H1 (cell line): ENCODE data around the gene NUCB1. TPM values are rescaled to one million over a fixed set of nuclear protein-coding genes. Genes with fewer than 3 reads are reported as not detected.

Source experiments
- CTCF ChIA-PET: fragments of 300-600 bp; sonication (Branson Sonifier 250); formaldehyde crosslinking; loops from one replicate; lab custom pipeline; 2021; ENCODE audit not compliant: partially characterized antibody; lab: Charles Lee
- POLR2A ChIA-PET: fragments of 300-600 bp; sonication (Branson Sonifier 250); formaldehyde crosslinking; loops from one replicate; lab custom pipeline; 2021; ENCODE audit warnings: inconsistent platforms; ENCODE audit not compliant: partially characterized antibody; lab: Charles Lee
- DNase-seq, 2 experiments: peaks; one replicate each; pipeline versions ENCODE4 v3.0.0 to v3.0.0-alpha.2; 2010 to 2022; ENCODE audit warnings: low spot score in 2 of 2, low read depth in 1 of 2, mixed read lengths in 1 of 2
- FAIRE-seq: peaks from 2 replicates; lab custom pipeline; 2011; peaks lifted over from hg19 to GRCh38; lab: Jason Lieb, UNC
- H2AFZ ChIP-seq: 2 replicates; pipeline ENCODE4 v1.8.1; 2012; ENCODE audit warnings: low read length, inconsistent platforms
- H2AK5ac ChIP-seq: 2 replicates; pipeline ENCODE4 v1.6.1; 2013; ENCODE audit warnings: low read depth, low read length
- H2BK120ac ChIP-seq: replicated peaks from 2 replicates; pipeline ENCODE3; 2013; ENCODE audit warnings: low read depth, low read length, inconsistent platforms
- H2BK12ac ChIP-seq: 2 replicates; pipeline ENCODE4 v1.6.1; 2013; ENCODE audit warnings: low read depth, low read length
- H2BK15ac ChIP-seq: 2 replicates; pipeline ENCODE4 v1.6.1; 2013; ENCODE audit warnings: low read length
- H2BK20ac ChIP-seq: 2 replicates; pipeline ENCODE4 v1.6.1; 2013; ENCODE audit warnings: low read length
- H2BK5ac ChIP-seq: 2 replicates; pipeline ENCODE4 v1.6.1; 2013; ENCODE audit warnings: low read depth, low read length
- H3K14ac ChIP-seq: 2 replicates; pipeline ENCODE4 v1.6.1; 2013; ENCODE audit warnings: inconsistent platforms; ENCODE audit not compliant: insufficient read length
- H3K18ac ChIP-seq: 2 replicates; pipeline ENCODE4 v1.6.1; 2013; ENCODE audit warnings: low read length; ENCODE audit errors: extremely low read depth
- H3K23ac ChIP-seq: 2 replicates; pipeline ENCODE4 v1.6.1; 2013; ENCODE audit warnings: inconsistent platforms; ENCODE audit not compliant: insufficient read length
- H3K23me2 ChIP-seq: 2 replicates; pipeline ENCODE4 v1.6.1; 2013; ENCODE audit warnings: low read depth, low read length
- H3K27ac ChIP-seq: 2 replicates; pipeline ENCODE4 v1.6.1; 2011; ENCODE audit warnings: low read depth, low read length, inconsistent platforms
- H3K27me3 ChIP-seq, 4 experiments: replicated peaks in 1 of 4; 1 replicate in 1 of 4; 2 replicates in 3 of 4; pipeline versions ENCODE4 v1.6.1 to v1.8.1; 2011 to 2013; ENCODE audit warnings: low read length in 3 of 4, mild to moderate bottlenecking in 3 of 4, inconsistent platforms in 2 of 4, mixed read lengths in 2 of 4, moderate library complexity in 1 of 4; ENCODE audit not compliant: control insufficient read depth in 3 of 4, insufficient read depth in 3 of 4; ENCODE audit errors: extremely low read depth in 1 of 4
- H3K36me3 ChIP-seq, 4 experiments: 2 replicates each; pipeline versions ENCODE4 v1.6.1 to v1.8.1; 2011 to 2013; ENCODE audit warnings: mild to moderate bottlenecking in 4 of 4, low read length in 3 of 4, moderate library complexity in 2 of 4, control low read depth in 1 of 4, inconsistent platforms in 1 of 4; ENCODE audit not compliant: insufficient read depth in 4 of 4, control insufficient read depth in 2 of 4
- H3K4ac ChIP-seq: replicated peaks from 2 replicates; pipeline ENCODE3; 2013; ENCODE audit warnings: low read length, low read depth, mixed read lengths, inconsistent platforms; ENCODE audit not compliant: insufficient read length
- H3K4me1 ChIP-seq, 4 experiments: replicated peaks in 1 of 4; 1 replicate in 1 of 4; 2 replicates in 3 of 4; pipeline versions ENCODE4 v1.6.1 to v1.8.1; 2011 to 2013; ENCODE audit warnings: low read length in 3 of 4, inconsistent platforms in 2 of 4, mixed read lengths in 1 of 4; ENCODE audit not compliant: insufficient read depth in 4 of 4, control insufficient read depth in 3 of 4
- H3K4me2 ChIP-seq, 2 experiments: 2 replicates each; pipeline versions ENCODE4 v1.6.1 to v1.8.1; 2011 to 2013; ENCODE audit warnings: low read depth in 2 of 2, low read length in 2 of 2, control low read depth in 1 of 2, inconsistent platforms in 1 of 2, mild to moderate bottlenecking in 1 of 2; ENCODE audit not compliant: insufficient read depth in 1 of 2
- H3K4me3 ChIP-seq, 4 experiments: fragments of 200-600, 300-600 bp in 1 of 4; sonication (generic), shearing (Covaris generic), sonication (Bioruptor Twin) in 1 of 4; 2 replicates each; pipeline versions ENCODE4 v1.5.1 to v1.8.1; 2011 to 2016; ENCODE audit warnings: low read length in 4 of 4, low read depth in 3 of 4, control low read depth in 2 of 4, inconsistent platforms in 2 of 4, mild to moderate bottlenecking in 2 of 4, mixed read lengths in 1 of 4, moderate library complexity in 1 of 4; ENCODE audit not compliant: insufficient read depth in 2 of 4; ENCODE audit errors: extremely low read depth in 1 of 4
- H3K56ac ChIP-seq: replicated peaks from 2 replicates; pipeline ENCODE3; 2013; ENCODE audit warnings: low read depth, mild to moderate bottlenecking, mixed read lengths, low read length, inconsistent platforms; ENCODE audit not compliant: insufficient read length
- H3K79me1 ChIP-seq: 2 replicates; pipeline ENCODE4 v1.6.1; 2013; ENCODE audit warnings: low read depth, low read length, control low read depth
- H3K79me2 ChIP-seq, 2 experiments: 2 replicates each; pipeline versions ENCODE4 v1.6.1 to v1.8.1; 2012 to 2013; ENCODE audit warnings: low read length in 2 of 2, mild to moderate bottlenecking in 2 of 2, inconsistent platforms in 1 of 2; ENCODE audit not compliant: insufficient read depth in 2 of 2, control insufficient read depth in 1 of 2
- H3K9ac ChIP-seq, 4 experiments: replicated peaks in 1 of 4; 1 replicate in 1 of 4; 2 replicates in 3 of 4; pipeline versions ENCODE4 v1.6.1 to v1.8.1; 2011 to 2013; ENCODE audit warnings: low read depth in 3 of 4, low read length in 3 of 4, control low read depth in 2 of 4, mild to moderate bottlenecking in 2 of 4, moderate library complexity in 2 of 4, inconsistent platforms in 1 of 4; ENCODE audit errors: extremely low read depth in 1 of 4
- H3K9me3 ChIP-seq, 2 experiments: 2 replicates each; pipeline versions ENCODE4 v1.6.1 to v1.8.1; 2012 to 2013; ENCODE audit warnings: mild to moderate bottlenecking in 2 of 2, moderate library complexity in 2 of 2, control low read depth in 1 of 2, inconsistent platforms in 1 of 2, low read depth in 1 of 2, low read length in 1 of 2, mixed read lengths in 1 of 2; ENCODE audit not compliant: insufficient read depth in 2 of 2
- H4K20me1 ChIP-seq, 2 experiments: replicated peaks in 1 of 2; 2 replicates each; pipeline versions ENCODE3 to v1.8.1; 2011 to 2013; ENCODE audit warnings: inconsistent platforms in 2 of 2, low read length in 2 of 2, mild to moderate bottlenecking in 1 of 2; ENCODE audit not compliant: insufficient read depth in 2 of 2, control insufficient read depth in 1 of 2
- H4K5ac ChIP-seq: 2 replicates; pipeline ENCODE4 v1.6.1; 2013; ENCODE audit warnings: low read length, low read depth, mixed read lengths, inconsistent platforms; ENCODE audit not compliant: insufficient read length
- H4K8ac ChIP-seq: 2 replicates; pipeline ENCODE4 v1.8.0; 2013; ENCODE audit warnings: mild to moderate bottlenecking, moderate library complexity, low read length, inconsistent platforms; ENCODE audit not compliant: insufficient read depth; ENCODE audit errors: extremely low read depth
- H4K91ac ChIP-seq: replicated peaks from 2 replicates; pipeline ENCODE3; 2013; ENCODE audit warnings: low read length, mixed read lengths, inconsistent platforms; ENCODE audit not compliant: insufficient read length
- CREB1 ChIP-seq: IDR thresholded peaks from 2 replicates; pipeline ENCODE4 v1.6.1; 2012; ENCODE audit warnings: inconsistent platforms
- POLR2AphosphoS5 ChIP-seq: IDR thresholded peaks from 2 replicates; pipeline ENCODE4 v1.6.1; 2011; ENCODE audit warnings: low read depth, low read length
- WGBS, 2 experiments: shearing (Covaris generic) in 1 of 2; methylation state at CpG; one replicate each; pipeline versions ENCODE4 v1.1.6 to v1.1.7; 2013 to 2015; ENCODE audit warnings: low lambda C conversion rate in 2 of 2, mixed read lengths in 2 of 2, inconsistent platforms in 1 of 2, low coverage in 1 of 2, missing lambda C conversion rate in 1 of 2; ENCODE audit not compliant: insufficient replicate concordance in 2 of 2, insufficient coverage in 1 of 2, insufficient read length in 1 of 2; ENCODE audit errors: extremely low coverage in 1 of 2, missing lambda C conversion rate in 1 of 2; 5-methylcytosine and 5-hydroxymethylcytosine counted together
- polyA plus RNA-seq, 7 experiments: library from polyadenylated mRNA; depleted of rRNA in 3 of 7; stranded (reverse) in 5 of 7; unstranded in 2 of 7; fragments of >200 nt in 5 of 7; fragments of 200-250 nt in 2 of 7; gene quantifications; 1 replicate in 5 of 7; 2 replicates in 1 of 7; 4 replicates in 1 of 7; pipeline versions ENCODE4 v1.2.1 to v1.2.3, GENCODE V29; 2011 to 2013; ENCODE audit warnings: missing spikeins in 2 of 7, mixed read lengths in 2 of 7
- total RNA-seq: library from RNA; stranded (reverse); fragmentation: NEBNext Ultra II Directional; extraction: Animal tissue kit (Norgen Biotek cat#: 25700); gene quantifications from 2 replicates; pipeline ENCODE4 v1.2.1, GENCODE V29; 2021

The NUCB1 gene
- total and polyA plus RNA-seq, 2 of the 8 experiments (the other 6 are each of a cell fraction or from before 2014, with no cell fraction given), result 111 to 121 TPM

DNA sequence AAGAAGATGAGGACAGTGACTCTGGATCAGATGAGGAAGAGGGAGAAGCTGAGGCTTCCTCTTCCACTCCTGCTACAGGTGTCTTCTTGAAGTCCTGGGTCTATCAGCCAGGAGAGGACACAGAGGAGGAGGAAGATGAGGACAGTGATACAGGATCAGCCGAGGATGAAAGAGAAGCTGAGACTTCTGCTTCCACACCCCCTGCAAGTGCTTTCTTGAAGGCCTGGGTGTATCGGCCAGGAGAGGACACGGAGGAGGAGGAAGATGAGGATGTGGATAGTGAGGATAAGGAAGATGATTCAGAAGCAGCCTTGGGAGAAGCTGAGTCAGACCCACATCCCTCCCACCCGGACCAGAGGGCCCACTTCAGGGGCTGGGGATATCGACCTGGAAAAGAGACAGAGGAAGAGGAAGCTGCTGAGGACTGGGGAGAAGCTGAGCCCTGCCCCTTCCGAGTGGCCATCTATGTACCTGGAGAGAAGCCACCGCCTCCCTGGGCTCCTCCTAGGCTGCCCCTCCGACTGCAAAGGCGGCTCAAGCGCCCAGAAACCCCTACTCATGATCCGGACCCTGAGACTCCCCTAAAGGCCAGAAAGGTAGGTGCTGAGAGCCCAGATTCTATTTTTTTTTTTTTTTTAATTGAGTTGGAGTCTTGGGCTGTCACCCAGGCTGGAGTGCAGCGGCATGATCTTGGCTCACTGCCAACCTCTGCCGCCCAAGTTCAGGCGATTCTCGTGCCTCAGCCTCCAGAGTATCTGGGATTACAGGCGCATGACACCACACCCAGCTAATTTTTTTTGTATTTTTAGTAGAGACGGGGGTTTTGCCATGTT lies 25.6 kb upstream of the NUCB1 start:
- TF ChIP-seq POLR2AphosphoS5, result peak; percentile 55; the same call in 1 of the 2 replicates
- no peak for TF ChIP-seq CREB1
- H4K20me1 ChIP-seq, result peaks cover 9 to 13% of the 10 kb centered on the region in 2 experiments
- no peak overlapping the region for H2AFZ ChIP-seq
- no peak overlapping the region for H4K5ac ChIP-seq
- peak overlapping the region; percentile 14; the same call in 1 of the 2 replicates for H2BK12ac ChIP-seq
- H2BK120ac ChIP-seq, result no peak overlapping the region
- H3K4ac ChIP-seq, result no peak overlapping the region
- peak overlapping the region; percentile 53; the same call in 1 of the 2 replicates for H4K8ac ChIP-seq
- no peak overlapping the region for H3K4me3 ChIP-seq
- H3K18ac ChIP-seq, result no peak overlapping the region
- no peak overlapping the region for H3K14ac ChIP-seq
- peaks cover 3% of the 10 kb centered on the region; the same call in 1 of the 2 replicates for H3K23me2 ChIP-seq
- H3K27me3 ChIP-seq, result no peaks in the 10 kb centered on the region
- no peak overlapping the region for H3K27ac ChIP-seq
- H3K79me1 ChIP-seq, result peaks cover 9% of the 10 kb centered on the region
- peaks cover 3 to 14% (median 4%) of the 10 kb centered on the region in 4 experiments; a peak in 5 of 7 replicates for H3K4me1 ChIP-seq
- H3K79me2 ChIP-seq, result peaks cover 7 to 25% of the 10 kb centered on the region in 2 experiments; a peak in 3 of 4 replicates
- H3K36me3 ChIP-seq, result peaks cover 13 to 31% (median 21%) of the 10 kb centered on the region in 4 experiments; a peak in 7 of 8 replicates
- H3K4me2 ChIP-seq, result peak overlapping the region in 1 of 2 experiments; percentile 95; a peak in 2 of 4 replicates
- WGBS, 2 experiments, result 89% methylated on average over 15 of the region's 17 CpGs; no CpG with 5 or more reads in 1 of the 2 experiments
- H2BK5ac ChIP-seq, result peak overlapping the region; percentile 79; the same call in 1 of the 2 replicates
- no peaks in the 10 kb centered on the region for H3K9me3 ChIP-seq
- no peak overlapping the region for H2BK15ac ChIP-seq
- H3K9ac ChIP-seq, result peak overlapping the region in 1 of 4 experiments; percentile 37; a peak in 3 of 7 replicates
- no peak overlapping the region; the same call in 1 of the 2 replicates for H2AK5ac ChIP-seq
- no peak overlapping the region for H4K91ac ChIP-seq
- no peak overlapping the region for H3K23ac ChIP-seq
- no peak overlapping the region for H2BK20ac ChIP-seq
- DNase-seq (no peak), FAIRE-seq (no peak)
- ChIA-PET CTCF (interaction anchor here (0.7 to 1.7 kb wide), 7 partner anchors 12 to 119 kb away, joined by 3 to 8 read pairs (median 4); partner anchors contain the start of gene RUVBL2), POLR2A (interaction anchor here (0.6 to 7.2 kb wide), 18 partner anchors 9 to 570 kb away, joined by 3 to 115 read pairs (median 6); partner anchors contain the start of genes DBP, FAM83E, FTL and GYS1)
- no peak overlapping the region for H3K56ac ChIP-seq
